Right cardiac atrium (tissue), 5 donors: ENCODE measurements around the gene ZFP91. TPM values are rescaled to one million over a fixed set of nuclear protein-coding genes. Genes with fewer than 3 reads are reported as not detected.

Experiments used
- ATAC-seq, 2 donors: fragments of 200-7000 bp; cut with Tn5 transposase; one replicate each; pipeline versions ENCODE4 v1.8.0 to v1.9.1; 2020; ENCODE audit warnings: moderate library complexity in 2 of 2, mild to moderate bottlenecking in 1 of 2
- DNase-seq, 3 donors: peaks; one replicate each; pipeline ENCODE4 v3.0.0-alpha.2; 2020
- H3K27ac ChIP-seq: one replicate; pipeline ENCODE4 v1.5.1; 2013; ENCODE audit warnings: mild to moderate bottlenecking, low read length, control low read depth, moderate library complexity
- H3K27me3 ChIP-seq: one replicate; pipeline ENCODE4 v1.6.1; 2013; ENCODE audit not compliant: control insufficient read depth, insufficient read depth
- H3K4me1 ChIP-seq: one replicate; pipeline ENCODE4 v1.6.1; 2013; ENCODE audit warnings: low read length; ENCODE audit not compliant: control insufficient read depth, insufficient read depth
- H3K4me3 ChIP-seq: one replicate; pipeline ENCODE4 v1.5.1; 2013; ENCODE audit warnings: low read length, control low read depth
- H3K9me3 ChIP-seq: one replicate; pipeline ENCODE4 v1.6.1; 2013; ENCODE audit warnings: low read length; ENCODE audit not compliant: control insufficient read depth
- WGBS: extraction: QIAGEN DNeasy Blood & Tissue Kit; methylation state at CpG from one replicate; pipeline ENCODE4 v1.1.7; 2013; 5-methylcytosine and 5-hydroxymethylcytosine counted together
- intact Hi-C, 4 donors: fragments of 100-400 bp; cut with DNase I; formaldehyde crosslinking; loops; one replicate each; pipeline versions ENCODE4 v1.11.0 to v1.14.0; 2022 to 2023
- polyA plus RNA-seq: library from polyadenylated mRNA; stranded (reverse); fragments of 200-250 nt; gene quantifications from one replicate; pipeline ENCODE4 v1.2.3, GENCODE V29; 2013
- total RNA-seq, 4 donors: library from RNA; stranded (reverse); fragmentation: NEBNext Ultra II Directional; extraction: Animal tissue kit (Norgen Biotek cat#: 25700); gene quantifications; one replicate each; pipeline ENCODE4 v1.2.1, GENCODE V29; 2021
- donor health status: healthy with polysubstance abuse.
- donor health status: DM: no; HTN: yes; CAD: no.
- donor health status: DM: no; HTN: no; CAD: no.
- donor health status: DM: no; HTN: yes; CAD: no; lungs with severe emphysema.
- donor health status: DM: yes; HTN: yes; CAD: no.

Gene ZFP91
- total and polyA plus RNA-seq, 5 donors = 16.7 to 60.9 (median 55.4) TPM

DNA sequence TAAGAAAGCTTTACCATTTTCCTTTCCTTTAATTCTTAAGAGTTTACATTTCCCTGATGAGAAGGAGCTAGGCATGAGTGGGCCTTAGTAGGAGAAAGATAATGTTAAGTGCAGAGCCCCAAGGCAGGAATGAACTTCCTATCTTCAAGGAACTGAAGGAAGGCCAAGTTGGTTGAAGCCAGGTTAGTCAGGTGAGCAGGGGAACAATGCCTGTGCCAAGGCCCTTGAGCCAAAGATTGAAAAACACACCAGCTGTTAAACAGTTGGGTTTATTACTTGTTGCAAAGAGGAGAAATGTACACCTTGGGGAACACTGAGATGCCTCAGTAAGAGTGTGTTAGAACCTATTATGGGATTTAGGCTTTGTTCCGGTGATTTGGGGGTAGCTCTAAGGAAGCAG is 53.6 kb downstream of the ZFP91 start:
- H3K27me3 ChIP-seq = no peaks in the 10 kb centered on the region
- H3K4me1 ChIP-seq = no peaks in the 10 kb centered on the region
- H3K4me3 ChIP-seq = no peak overlapping the region
- no peaks in the 10 kb centered on the region for H3K9me3 ChIP-seq
- no peak for ATAC-seq
- DNase-seq = no peak
- WGBS = 89% methylated on average over 1 of the region's 1 CpG
- intact Hi-C loops = no loop called here
- no peak overlapping the region for H3K27ac ChIP-seq

DNA sequence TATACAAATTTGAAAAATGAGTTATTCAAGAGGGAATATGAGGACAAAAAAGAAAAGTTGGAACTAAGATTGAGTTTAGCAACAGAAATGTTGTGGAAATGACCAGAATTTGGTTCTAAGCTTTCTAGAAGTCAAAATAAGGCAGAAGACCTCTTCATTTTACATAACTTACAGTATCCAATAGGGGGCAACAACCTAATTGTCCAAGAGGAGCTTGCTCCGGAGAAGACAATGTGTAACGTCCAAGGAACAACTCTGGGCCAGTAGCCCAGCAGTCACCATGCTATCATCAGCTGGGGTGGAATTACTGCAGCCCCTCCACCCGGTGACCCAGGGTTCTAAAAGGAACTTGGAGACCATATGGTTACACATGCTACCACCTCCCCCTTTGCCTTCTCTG is 57.7 kb downstream of the ZFP91 start:
- DNase-seq = no peak
- Histone ChIP-seq H3K27me3 (no peaks in the 10 kb centered on the region), H3K4me1 (peaks cover 5% of the 10 kb centered on the region), H3K4me3 (no peak overlapping the region), H3K27ac (no peak overlapping the region), H3K9me3 (no peaks in the 10 kb centered on the region)
- ATAC-seq = no peak
- WGBS = 56% methylated on average over 3 of the region's 3 CpGs
- intact Hi-C loops = no loop called here

DNA sequence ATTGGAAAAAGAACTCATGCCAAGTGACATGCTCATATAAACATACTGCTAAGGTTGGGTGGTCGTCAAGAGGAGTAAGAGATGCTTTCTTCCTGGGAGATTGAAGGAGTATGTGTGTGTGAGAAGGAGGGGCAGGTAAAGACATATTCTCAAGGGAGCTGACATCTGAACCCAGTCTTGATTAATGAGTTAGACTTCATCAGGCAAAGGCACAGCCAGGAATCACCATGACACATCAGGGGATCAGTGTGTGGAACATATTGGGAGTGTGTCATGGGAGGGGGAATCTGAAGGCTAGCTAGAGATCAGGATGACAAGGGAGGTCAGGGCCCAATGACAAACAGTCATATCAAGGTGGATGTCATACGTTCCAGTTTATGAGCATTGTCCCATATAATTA is 58.5 kb downstream of the ZFP91 start:
- 70% methylated on average over 2 of the region's 2 CpGs for WGBS
- Histone ChIP-seq H3K9me3 (no peaks in the 10 kb centered on the region), H3K4me3 (no peak overlapping the region), H3K4me1 (peaks cover 5% of the 10 kb centered on the region), H3K27ac (no peak overlapping the region), H3K27me3 (no peaks in the 10 kb centered on the region)
- ATAC-seq (no peak), DNase-seq (no peak)
- intact Hi-C loops = no loop called here

DNA sequence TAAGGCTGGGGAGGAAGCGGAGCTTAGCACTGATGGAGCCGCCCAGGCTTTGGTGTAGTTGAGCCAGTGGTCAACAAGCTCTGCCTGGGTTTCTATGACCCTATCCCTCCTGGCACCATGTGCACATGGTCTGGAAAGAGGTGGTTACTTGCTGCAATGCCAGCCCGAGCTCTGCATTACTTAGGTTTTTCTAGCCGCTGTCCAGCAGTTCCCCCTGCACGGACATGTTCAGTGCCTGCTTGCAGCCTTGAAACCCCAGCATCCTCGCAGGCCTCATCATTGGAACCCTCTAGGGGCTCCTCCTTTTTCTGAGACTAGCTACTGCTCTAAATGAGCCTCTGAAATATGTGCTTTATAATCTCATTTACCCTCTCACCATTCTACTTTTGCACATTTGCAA is 60.2 kb downstream of the ZFP91 start:
- intact Hi-C loops = no loop called here
- WGBS = 85% methylated on average over 6 of the region's 6 CpGs
- no peak for ATAC-seq

DNA sequence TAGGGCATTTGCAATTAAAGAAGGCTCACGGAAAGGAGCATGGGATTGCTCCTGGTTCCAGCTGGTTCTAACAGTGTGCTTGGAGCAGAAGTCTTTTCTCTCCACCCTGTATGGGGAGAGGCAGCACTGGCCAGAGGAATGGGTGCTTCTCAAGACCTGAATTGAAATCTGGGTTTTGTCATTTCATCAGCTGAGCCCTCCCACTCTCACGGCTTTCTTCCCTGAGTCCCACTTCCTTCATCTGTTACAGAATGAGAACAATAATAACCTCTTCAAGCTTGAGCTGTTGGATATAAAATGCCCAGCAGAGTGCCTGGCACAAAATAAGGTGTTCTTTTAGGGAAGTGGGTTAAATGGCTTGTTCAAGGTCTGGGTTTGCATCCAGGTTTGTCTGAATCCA is 60.8 kb downstream of the ZFP91 start:
- Histone ChIP-seq H3K27me3 (no peaks in the 10 kb centered on the region), H3K4me1 (peaks cover 5% of the 10 kb centered on the region), H3K9me3 (no peaks in the 10 kb centered on the region), H3K27ac (no peak overlapping the region), H3K4me3 (no peak overlapping the region)
- intact Hi-C loops = no loop called here
- DNase-seq = no peak
- ATAC-seq = no peak
- 55% methylated on average over 2 of the region's 2 CpGs for WGBS

More for the DNA sequence above, 60.2 kb downstream of the ZFP91 start:
- peaks cover 5% of the 10 kb centered on the region for H3K4me1 ChIP-seq
- DNase-seq = no peak
- H3K4me3 ChIP-seq = no peak overlapping the region
- H3K9me3 ChIP-seq = no peaks in the 10 kb centered on the region
- H3K27ac ChIP-seq = no peak overlapping the region
- no peaks in the 10 kb centered on the region for H3K27me3 ChIP-seq

DNA sequence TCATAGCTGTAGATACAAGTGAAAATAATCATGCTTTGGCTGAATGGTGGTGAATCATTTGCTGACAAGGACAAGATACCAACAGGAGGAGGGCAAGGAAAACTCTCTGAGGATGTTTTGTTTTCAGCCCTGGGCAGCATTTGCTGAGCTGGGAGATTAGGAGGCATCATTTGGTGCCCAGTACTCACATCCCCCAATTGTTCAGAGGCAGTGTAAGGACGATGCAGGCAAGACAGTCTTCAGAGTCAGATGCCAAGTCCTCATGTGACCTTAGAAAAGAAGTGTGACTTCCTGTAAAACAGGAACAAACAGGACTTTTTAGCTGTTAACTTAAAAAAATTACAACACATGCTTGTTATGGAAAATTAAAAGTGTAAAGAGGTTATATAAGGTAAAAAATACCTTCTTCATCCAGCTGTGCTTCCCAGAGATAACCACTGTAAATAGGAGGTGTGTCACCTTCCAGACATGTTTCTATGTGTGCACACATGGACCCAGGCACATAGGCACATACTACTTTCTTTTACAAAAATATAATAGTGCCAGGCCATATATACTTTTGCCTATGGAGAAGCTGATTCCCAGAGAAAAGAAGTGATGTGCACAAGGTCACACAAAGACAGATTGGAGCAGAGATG is 61.6 kb downstream of the ZFP91 start:
- no peaks in the 10 kb centered on the region for H3K27me3 ChIP-seq
- H3K4me1 ChIP-seq = peaks cover 5% of the 10 kb centered on the region
- ATAC-seq (peak; percentile 37 to 62), DNase-seq (no peak)
- WGBS = 2% methylated on average over 1 of the region's 1 CpG
- no peak overlapping the region for H3K4me3 ChIP-seq
- intact Hi-C loops = no loop called here
- no peaks in the 10 kb centered on the region for H3K9me3 ChIP-seq
- H3K27ac ChIP-seq = no peak overlapping the region

DNA sequence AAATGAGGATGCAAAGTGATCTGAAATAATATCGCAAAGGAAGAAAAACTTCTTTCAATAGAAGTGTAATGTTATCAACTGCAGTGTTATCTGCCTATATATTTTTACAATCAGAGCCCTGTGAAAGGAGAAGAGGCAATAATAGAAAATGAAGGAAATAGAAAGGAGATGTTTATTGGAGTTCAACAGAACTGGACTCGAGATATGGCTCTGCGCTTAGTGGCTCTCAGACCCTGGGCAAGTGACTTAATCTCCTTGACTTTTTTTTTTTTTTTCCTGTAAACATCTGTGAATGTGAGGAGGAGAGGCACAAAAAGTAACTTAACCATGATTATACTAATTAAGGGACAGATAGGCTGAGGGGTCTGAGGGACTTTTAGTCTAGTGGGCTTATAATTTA is 62.5 kb downstream of the ZFP91 start:
- Histone ChIP-seq H3K4me3 (no peak overlapping the region), H3K4me1 (peaks cover 5% of the 10 kb centered on the region), H3K27ac (no peak overlapping the region), H3K27me3 (no peaks in the 10 kb centered on the region), H3K9me3 (no peaks in the 10 kb centered on the region)
- 61% methylated on average over 3 of the region's 3 CpGs for WGBS
- ATAC-seq (no peak), DNase-seq (no peak)
- intact Hi-C loops = no loop called here

DNA sequence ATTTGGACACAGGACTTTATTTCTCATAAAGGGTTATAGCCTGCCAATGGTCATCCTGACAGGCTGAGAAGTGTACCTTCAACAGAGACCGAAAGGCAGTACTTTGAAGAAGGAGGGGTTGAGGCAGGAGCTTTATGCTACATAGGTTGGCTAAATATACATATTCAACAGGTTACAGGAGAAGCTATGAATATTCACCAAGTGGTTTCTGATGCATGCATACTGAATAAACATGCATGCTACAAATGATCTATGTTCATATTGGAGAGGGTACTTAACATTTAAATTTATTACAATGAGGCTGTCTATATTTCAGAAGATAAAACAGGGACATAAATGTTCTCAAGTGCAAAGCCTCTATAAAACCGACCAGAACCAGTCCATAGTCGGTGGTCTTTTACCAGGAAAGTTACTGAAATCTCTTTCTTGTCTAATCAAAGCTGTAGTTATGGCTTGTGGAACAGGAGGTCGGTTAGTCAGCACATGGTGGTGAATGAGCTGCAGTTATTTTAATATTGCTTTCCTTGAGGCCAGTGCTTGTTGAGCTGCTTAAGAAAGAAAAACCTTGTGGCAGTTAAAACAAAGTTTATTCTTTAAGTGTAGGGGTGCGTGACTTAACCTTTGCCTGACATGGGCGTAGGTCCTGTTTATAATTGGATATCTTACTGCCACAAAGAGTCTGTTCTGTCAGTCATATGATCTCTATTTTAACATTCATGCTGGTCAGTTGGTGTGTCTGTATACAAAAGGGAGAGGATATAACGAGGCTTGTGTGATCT is 63.1 kb downstream of the ZFP91 start:
- H3K9me3 ChIP-seq = no peaks in the 10 kb centered on the region
- intact Hi-C loops = no loop called here
- DNase-seq (no peak), ATAC-seq (no peak)
- H3K27me3 ChIP-seq = no peaks in the 10 kb centered on the region
- 72% methylated on average over 7 of the region's 7 CpGs for WGBS
- peaks cover 5% of the 10 kb centered on the region for H3K4me1 ChIP-seq
- H3K4me3 ChIP-seq = no peak overlapping the region
- H3K27ac ChIP-seq = no peak overlapping the region

DNA sequence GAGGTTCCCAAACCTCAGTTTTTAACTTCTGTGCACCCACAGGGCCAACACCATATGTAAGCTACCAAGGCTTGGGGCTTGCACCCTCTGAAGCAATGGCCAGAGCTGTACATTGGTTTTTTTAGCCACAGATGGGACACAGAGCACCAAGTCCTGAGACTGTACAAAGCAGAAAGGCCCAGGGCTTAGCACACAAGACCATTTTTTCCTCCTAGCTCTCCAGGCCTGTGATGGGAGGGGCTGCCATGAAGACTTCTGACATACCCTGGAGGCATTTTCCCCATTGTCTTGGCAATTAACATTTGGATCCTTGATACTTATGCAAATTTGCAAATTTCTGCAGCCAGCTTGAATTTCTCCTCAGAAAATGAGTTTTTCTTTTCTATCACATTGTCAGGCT is 67.0 kb downstream of the ZFP91 start:
- no peaks in the 10 kb centered on the region for H3K27me3 ChIP-seq
- DNase-seq = no peak
- H3K9me3 ChIP-seq = no peaks in the 10 kb centered on the region
- no peak for ATAC-seq
- intact Hi-C loops = no loop called here
- H3K27ac ChIP-seq = no peak overlapping the region
- peaks cover 1% of the 10 kb centered on the region for H3K4me1 ChIP-seq
- H3K4me3 ChIP-seq = no peak overlapping the region

DNA sequence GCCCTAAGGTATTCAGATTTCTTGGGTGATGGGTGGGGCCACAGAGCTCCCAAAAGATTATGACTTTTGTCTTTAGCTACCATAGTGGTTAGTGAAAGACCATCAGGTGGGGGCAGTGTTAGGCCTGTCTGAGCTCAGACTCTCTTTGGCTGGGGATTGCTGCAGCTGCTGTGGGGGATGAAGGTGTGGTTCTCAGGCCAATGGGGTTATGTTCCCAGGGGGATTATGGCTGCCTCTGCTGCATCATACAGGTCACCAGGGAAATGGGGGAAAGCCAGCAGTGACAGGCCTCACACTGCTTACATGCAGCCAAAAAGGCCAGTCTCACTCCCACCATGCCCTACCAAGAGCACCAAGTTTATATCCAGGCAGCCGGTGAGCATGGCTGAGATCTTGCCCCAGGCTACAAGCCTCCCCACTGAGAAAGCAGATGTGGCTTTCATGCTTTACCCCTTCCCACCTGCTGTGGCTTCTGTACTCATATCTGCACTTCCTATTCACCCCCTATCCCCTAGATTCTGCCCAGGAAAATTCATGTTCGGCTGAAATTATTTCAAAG is 68.4 kb downstream of the ZFP91 start:
- H3K27ac ChIP-seq = no peak overlapping the region
- no peaks in the 10 kb centered on the region for H3K9me3 ChIP-seq
- H3K27me3 ChIP-seq = no peaks in the 10 kb centered on the region
- DNase-seq (no peak), ATAC-seq (no peak)
- no peaks in the 10 kb centered on the region for H3K4me1 ChIP-seq
- intact Hi-C loops = no loop called here
- WGBS = 82% methylated on average over 2 of the region's 2 CpGs
- no peak overlapping the region for H3K4me3 ChIP-seq

DNA sequence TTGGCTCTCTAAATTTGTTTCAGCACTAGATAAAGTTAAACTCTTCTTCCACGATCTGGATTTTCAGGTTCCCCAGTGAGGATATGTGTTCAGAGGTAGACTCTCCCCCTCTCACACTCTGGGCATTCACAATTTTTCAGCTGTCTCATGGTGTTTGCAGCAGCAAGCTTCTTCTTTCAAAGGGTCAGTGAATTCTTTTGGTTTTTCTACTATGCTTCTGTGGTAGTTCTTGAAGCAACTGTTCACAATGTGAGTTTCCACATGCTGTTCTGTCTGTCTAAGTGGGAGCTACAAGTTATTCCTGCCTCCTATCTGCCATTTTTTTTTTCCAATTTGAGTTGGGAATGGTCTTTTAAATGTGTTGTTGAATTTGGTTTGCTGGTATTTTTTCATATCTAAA is 69.0 kb downstream of the ZFP91 start:
- 50% methylated on average over 1 of the region's 1 CpG for WGBS
- Histone ChIP-seq H3K9me3 (no peaks in the 10 kb centered on the region), H3K27me3 (no peaks in the 10 kb centered on the region), H3K27ac (no peak overlapping the region), H3K4me3 (no peak overlapping the region), H3K4me1 (no peaks in the 10 kb centered on the region)
- no peak for ATAC-seq
- no peak for DNase-seq
- intact Hi-C loops = no loop called here
